HEK293 (cell line): ENCODE results near the gene PLEKHG3.

Experiments
- SETDB1 ChIP-seq: IDR thresholded peaks from one replicate; pipeline ENCODE4 v1.6.1; 2017; ENCODE audit warnings: mild to moderate bottlenecking, low read length, moderate library complexity, mixed read lengths; ENCODE audit not compliant: insufficient read length
- ZBTB21 ChIP-seq: fragments of 450-650 bp; formaldehyde crosslinking; IDR thresholded peaks from 2 replicates; pipeline ENCODE4 v1.5.1; 2017; ENCODE audit warnings: missing biosample characterization, missing genetic modification characterization
- ZNF658 ChIP-seq: fragments of 450-650 bp; formaldehyde crosslinking; IDR thresholded peaks from 2 replicates; pipeline ENCODE4; 2016; ENCODE audit warnings: missing biosample characterization, missing genetic modification characterization

DNA sequence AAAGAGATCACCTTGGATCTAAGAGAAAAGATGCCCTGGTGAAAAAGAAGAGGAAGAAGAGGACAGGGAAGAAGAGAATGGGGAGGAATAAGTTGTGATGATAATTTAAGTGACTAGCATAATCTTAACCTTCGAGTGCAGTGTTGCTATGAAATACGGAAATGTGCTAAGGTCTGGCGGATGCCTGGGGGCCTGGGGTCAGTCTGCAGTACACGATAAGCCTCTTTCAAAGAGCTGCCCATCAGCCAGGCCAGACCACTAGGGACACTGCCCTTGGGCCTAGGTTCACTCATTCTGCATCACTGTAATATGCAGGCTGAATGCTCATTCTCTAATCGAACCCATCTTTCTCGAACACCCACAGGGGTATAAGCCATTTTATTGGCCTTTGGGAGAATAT is 83.4 kb downstream of the PLEKHG3 start:
- no peak for TF ChIP-seq ZBTB21 (tag by site-specific recombination)
- TF ChIP-seq ZNF658 (tag by site-specific recombination): no peak
- no peak for TF ChIP-seq SETDB1
